Gastrocnemius medialis (tissue), 4 donors: ENCODE results near the gene KRTAP4-8.

Experiments used
- CTCF ChIP-seq, 5 experiments: fragments of 450-650 bp in 3 of 5; fragments of 200-600 bp in 2 of 5; sonication (generic) in 2 of 5; IDR thresholded peaks in 4 of 5; conservative IDR thresholded peaks in 1 of 5; 1 replicate in 4 of 5; 2 replicates in 1 of 5; pipeline ENCODE4 v1.5.1; 2016 to 2019; ENCODE audit warnings: antibody characterized with exemption in 5 of 5, mild to moderate bottlenecking in 3 of 5, moderate library complexity in 3 of 5
- POLR2A ChIP-seq, 2 donors: fragments of 450-650 bp; IDR thresholded peaks; one replicate each; pipeline ENCODE4 v1.6.1; 2017; ENCODE audit warnings: antibody characterized with exemption in 2 of 2, mild to moderate bottlenecking in 2 of 2, moderate library complexity in 2 of 2

DNA sequence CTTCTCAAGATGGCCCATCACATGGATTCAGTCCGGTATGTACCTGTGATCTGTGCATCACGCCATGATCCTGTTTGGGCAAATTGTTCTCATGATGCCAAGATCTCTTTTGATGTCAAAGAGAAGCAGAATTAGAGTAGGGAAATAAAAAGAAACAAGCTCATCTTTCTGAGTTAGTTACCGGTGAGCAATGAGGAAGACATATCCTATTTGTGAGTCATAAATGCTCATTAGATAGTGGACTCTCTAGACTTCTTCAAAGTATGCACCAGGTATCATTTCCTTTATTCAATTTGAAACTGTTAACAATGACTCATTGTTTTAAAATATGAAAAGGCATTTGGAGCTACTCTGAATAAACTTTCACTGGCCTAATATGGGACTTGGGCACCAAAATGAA is 34.0 kb upstream of the KRTAP4-8 start:
- TF ChIP-seq CTCF (IDR thresholded peaks at IDR 0.05 in 4 of 5, conservative IDR thresholded peaks at IDR 0.05 in 1 of 5) (no peak), POLR2A (IDR thresholded peaks at IDR 0.05) (no peak)
